Caco-2 (cell line): ENCODE results near the gene IFITM2. TPM values are rescaled to one million over a fixed set of nuclear protein-coding genes. Genes with fewer than 3 reads are reported as not detected.
A peak's percentile ranks its signal among the peaks of the same experiment; 100 is the strongest.
"Not testable (repeated sequence)": the region's sequence is repeated elsewhere in the genome, so short reads cannot be mapped to it uniquely, and the experiment has no call there.

ENCODE experiments used
- BruUV-seq: library from RNA; stranded (reverse); fragments of 400-500 nt; replicated peaks from 2 replicates; lab custom pipeline; 2021; lab: Mats Ljungman, UMichigan
- CTCF ChIA-PET: fragments of 300-600 bp; sonication (Branson Sonifier 250); formaldehyde crosslinking; loops from one replicate; lab custom pipeline; 2022; ENCODE audit warnings: antibody characterized with exemption; lab: Charles Lee
- POLR2A ChIA-PET: fragments of 300-600 bp; sonication (Branson Sonifier 250); formaldehyde crosslinking; loops from one replicate; lab custom pipeline; 2022; ENCODE audit warnings: antibody characterized with exemption; lab: Charles Lee
- DNase-seq, 2 experiments: peaks; one replicate each; pipeline versions ENCODE4 v3.0.0 to v3.0.0-alpha.2; 2020 to 2022
- H3K27me3 ChIP-seq: replicated peaks from 2 replicates; pipeline ENCODE4 v1.6.0; 2011; ENCODE audit warnings: low read length; ENCODE audit not compliant: control insufficient read depth, insufficient read depth
- H3K36me3 ChIP-seq: 2 replicates; pipeline ENCODE4 v1.5.1; 2011; ENCODE audit warnings: low read length; ENCODE audit not compliant: control insufficient read depth, insufficient read depth
- H3K4me1 ChIP-seq: fragments of 250-450 bp; sonication (Bioruptor Pico); 2 replicates; pipeline ENCODE4 v1.5.1; 2020; ENCODE audit warnings: mild to moderate bottlenecking
- H3K4me3 ChIP-seq: 2 replicates; pipeline ENCODE4 v1.5.1; 2011; ENCODE audit warnings: low read depth, mild to moderate bottlenecking, control low read depth, low read length
- H3K9me3 ChIP-seq: fragments of 250-450 bp; sonication (Bioruptor Pico); 2 replicates; pipeline ENCODE4 v1.5.1; 2020; ENCODE audit warnings: mild to moderate bottlenecking, moderate library complexity
- H3K27ac Mint-ChIP-seq: one replicate; pipeline ENCODE4 v1.8.0; 2022; ENCODE audit warnings: mixed read lengths; ENCODE audit not compliant: unreplicated experiment
- H3K27me3 Mint-ChIP-seq: one replicate; pipeline ENCODE4 v1.8.0; 2022; ENCODE audit warnings: mixed read lengths; ENCODE audit not compliant: insufficient read depth, unreplicated experiment
- H3K36me3 Mint-ChIP-seq: one replicate; pipeline ENCODE4 v1.8.0; 2022; ENCODE audit warnings: mild to moderate bottlenecking, mixed read lengths; ENCODE audit not compliant: insufficient read depth, unreplicated experiment
- H3K4me1 Mint-ChIP-seq: one replicate; pipeline ENCODE4 v1.8.0; 2022; ENCODE audit warnings: low read depth, mixed read lengths; ENCODE audit not compliant: unreplicated experiment
- H3K4me3 Mint-ChIP-seq: one replicate; pipeline ENCODE4 v1.8.0; 2022; ENCODE audit warnings: mild to moderate bottlenecking, moderate library complexity, mixed read lengths; ENCODE audit not compliant: unreplicated experiment
- H3K9me3 Mint-ChIP-seq: one replicate; pipeline ENCODE4 v1.8.0; 2022; ENCODE audit warnings: mixed read lengths; ENCODE audit not compliant: unreplicated experiment
- intact Hi-C: fragments of 100-400 bp; cut with micrococcal nuclease; formaldehyde crosslinking; loops from one replicate; pipeline ENCODE4 v1.10.0; 2022; ENCODE audit not compliant: unreplicated experiment
- total RNA-seq: library from RNA; stranded (reverse); gene quantifications from 2 replicates; pipeline ENCODE4 v1.2.3, GENCODE V29; 2022
- TF ChIP-seq, protein P1 (sequence below), 2 experiments: fragments of 200-600 bp in 1 of 2; IDR thresholded peaks; 1 replicate in 1 of 2; 2 replicates in 1 of 2; pipeline versions ENCODE4 v1.5.1 to v1.8.0; 2011 to 2022; ENCODE audit warnings: antibody characterized with exemption in 1 of 2, control low read depth in 1 of 2, inconsistent platforms in 1 of 2, low read depth in 1 of 2, low read length in 1 of 2, mild to moderate bottlenecking in 1 of 2, moderate library complexity in 1 of 2; ENCODE audit not compliant: insufficient read depth in 1 of 2, severe bottlenecking in 1 of 2, unreplicated experiment in 1 of 2

The IFITM2 gene
- total RNA-seq, 1 experiment from 2014 or later = 7.3 TPM

DNA sequence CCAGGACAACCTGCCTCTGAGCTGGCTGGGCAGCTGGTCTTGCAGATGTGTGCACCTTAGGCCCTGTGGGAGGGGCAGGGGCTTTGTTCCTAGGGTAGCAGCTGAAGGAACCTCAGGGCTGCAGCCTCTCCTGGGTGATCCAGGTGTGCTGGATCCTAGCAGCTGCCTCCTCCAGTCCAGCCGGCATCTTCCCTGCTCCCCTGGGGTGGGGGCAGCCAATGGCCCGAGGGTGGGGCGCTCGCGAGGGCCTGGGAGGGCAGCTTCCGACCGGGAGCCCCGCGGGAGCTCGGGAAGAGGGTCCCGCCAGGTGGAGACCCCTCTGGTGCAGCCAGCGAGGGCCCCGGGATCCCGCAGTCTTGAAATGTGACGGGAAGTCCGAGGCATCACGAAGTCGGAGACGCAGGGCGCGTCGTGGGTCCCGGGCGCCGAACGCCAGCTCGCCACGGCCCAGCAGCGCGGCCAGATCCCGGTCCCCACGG, 7.9 kb downstream of the IFITM2 start:
- TF ChIP-seq, protein P1, sequence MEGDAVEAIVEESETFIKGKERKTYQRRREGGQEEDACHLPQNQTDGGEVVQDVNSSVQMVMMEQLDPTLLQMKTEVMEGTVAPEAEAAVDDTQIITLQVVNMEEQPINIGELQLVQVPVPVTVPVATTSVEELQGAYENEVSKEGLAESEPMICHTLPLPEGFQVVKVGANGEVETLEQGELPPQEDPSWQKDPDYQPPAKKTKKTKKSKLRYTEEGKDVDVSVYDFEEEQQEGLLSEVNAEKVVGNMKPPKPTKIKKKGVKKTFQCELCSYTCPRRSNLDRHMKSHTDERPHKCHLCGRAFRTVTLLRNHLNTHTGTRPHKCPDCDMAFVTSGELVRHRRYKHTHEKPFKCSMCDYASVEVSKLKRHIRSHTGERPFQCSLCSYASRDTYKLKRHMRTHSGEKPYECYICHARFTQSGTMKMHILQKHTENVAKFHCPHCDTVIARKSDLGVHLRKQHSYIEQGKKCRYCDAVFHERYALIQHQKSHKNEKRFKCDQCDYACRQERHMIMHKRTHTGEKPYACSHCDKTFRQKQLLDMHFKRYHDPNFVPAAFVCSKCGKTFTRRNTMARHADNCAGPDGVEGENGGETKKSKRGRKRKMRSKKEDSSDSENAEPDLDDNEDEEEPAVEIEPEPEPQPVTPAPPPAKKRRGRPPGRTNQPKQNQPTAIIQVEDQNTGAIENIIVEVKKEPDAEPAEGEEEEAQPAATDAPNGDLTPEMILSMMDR (IDR thresholded peaks at IDR 0.05; ENCODE audit: insufficient read depth in 1 of 2, low read depth in 1 of 2, low read length in 1 of 2, severe bottlenecking in 1 of 2, unreplicated experiment in 1 of 2) = no peak
- Histone ChIP-seq H3K36me3 (no peaks in the 10 kb centered on the region), H3K4me3 (no peak overlapping the region)

DNA sequence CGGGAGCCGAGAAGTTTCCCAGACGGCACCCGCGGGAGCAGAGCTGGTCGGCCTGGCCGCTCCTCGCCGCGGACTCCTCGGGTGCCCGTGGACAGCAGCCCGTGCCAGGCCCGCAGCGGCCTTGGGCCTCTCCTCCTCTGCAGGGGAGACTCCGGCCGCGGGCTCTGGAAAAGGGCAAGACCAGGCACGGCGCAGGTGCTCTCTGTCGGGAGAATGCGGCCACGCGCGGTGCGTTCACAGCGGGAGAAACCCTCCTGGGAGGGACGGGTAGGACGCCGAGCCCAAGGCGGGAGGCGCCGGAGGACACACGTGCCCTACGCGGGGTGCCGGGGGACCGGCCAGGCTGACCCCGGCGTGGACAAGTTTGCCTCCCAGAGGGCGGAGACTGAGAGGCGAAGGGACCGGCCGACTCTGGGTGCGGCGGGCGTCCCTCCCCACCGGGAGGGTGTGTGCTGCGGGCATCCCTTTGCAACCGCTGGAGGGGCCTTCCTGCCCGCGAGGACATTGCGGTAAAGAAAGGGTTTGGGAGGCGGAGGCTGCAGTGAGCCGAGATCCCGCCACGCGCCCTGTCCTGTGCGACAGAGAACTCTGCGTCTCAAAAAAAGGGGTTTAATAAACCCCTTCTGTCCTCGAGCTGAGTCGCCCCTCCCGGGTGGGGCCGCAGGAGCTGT, 8.6 kb downstream of the IFITM2 start:
- Mint-ChIP-seq H3K9me3 (no peaks in the 10 kb centered on the region), H3K27ac (no peak overlapping the region), H3K4me3 (no peak overlapping the region), H3K4me1 (peaks cover 19% of the 10 kb centered on the region), H3K27me3 (no peaks in the 10 kb centered on the region), H3K36me3 (no peaks in the 10 kb centered on the region)
- TF ChIP-seq, protein P1 (IDR thresholded peaks at IDR 0.05; ENCODE audit: insufficient read depth in 1 of 2, low read depth in 1 of 2, low read length in 1 of 2, severe bottlenecking in 1 of 2, unreplicated experiment in 1 of 2) = no peak
- H3K9me3 ChIP-seq = no peaks in the 10 kb centered on the region
- no peak overlapping the region for H3K4me3 ChIP-seq
- DNase-seq = no peak
- H3K27me3 ChIP-seq = no peaks in the 10 kb centered on the region
- POLR2A ChIA-PET = no interaction called here
- intact Hi-C loops = no loop called here
- H3K36me3 ChIP-seq = no peaks in the 10 kb centered on the region
- no TSS peak for BruUV-seq
- CTCF ChIA-PET = interaction anchor here (3.0 kb wide), 1 partner anchor 10 kb away, joined by 15 read pairs; no protein-coding TSS in a partner anchor
- peaks cover 9% of the 10 kb centered on the region for H3K4me1 ChIP-seq

More for the DNA sequence above, 7.9 kb downstream of the IFITM2 start:
- ChIA-PET POLR2A (no interaction called here), CTCF (interaction anchor here (3.0 kb wide), 1 partner anchor 10 kb away, joined by 15 read pairs; no protein-coding TSS in a partner anchor)
- BruUV-seq = no TSS peak
- intact Hi-C loops = no loop called here
- H3K9me3 Mint-ChIP-seq = no peaks in the 10 kb centered on the region
- Histone ChIP-seq H3K9me3 (no peaks in the 10 kb centered on the region), H3K4me1 (peaks cover 9% of the 10 kb centered on the region), H3K27me3 (no peaks in the 10 kb centered on the region)
- peak in 1 of 2 experiments; percentile 36 for DNase-seq
- H3K36me3 Mint-ChIP-seq = no peaks in the 10 kb centered on the region
- H3K4me1 Mint-ChIP-seq = peaks cover 17% of the 10 kb centered on the region
- H3K4me3 Mint-ChIP-seq = no peak overlapping the region
- no peak overlapping the region for H3K27ac Mint-ChIP-seq
- H3K27me3 Mint-ChIP-seq = no peaks in the 10 kb centered on the region

DNA sequence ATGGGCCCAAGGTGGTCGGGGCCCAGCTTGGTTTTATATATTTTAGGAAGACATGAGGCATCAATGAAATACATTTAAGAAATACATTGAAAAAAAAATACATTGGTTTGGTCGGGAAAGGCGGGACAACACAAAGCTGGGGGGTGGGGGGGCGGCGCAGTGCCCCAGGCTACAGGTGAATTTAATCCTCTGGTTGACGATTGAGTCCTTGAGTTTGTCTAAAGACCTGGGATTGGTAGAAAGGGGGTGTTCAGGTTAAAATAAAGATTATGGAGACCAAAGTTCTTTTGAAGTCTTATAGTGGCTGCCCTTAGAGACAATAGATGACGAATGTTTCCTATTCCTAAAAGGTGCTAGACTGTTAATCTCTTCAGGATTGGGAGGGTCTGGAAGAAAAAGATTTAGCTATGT, 9.3 kb downstream of the IFITM2 start:
- ChIA-PET CTCF (interaction anchor here (0.6 to 3.0 kb wide), 4 partner anchors 11 to 131 kb away, joined by 3 to 15 read pairs (median 4); partner anchors contain the start of gene IFITM5), POLR2A (no interaction called here)
- Histone ChIP-seq H3K4me1 (peaks cover 9% of the 10 kb centered on the region), H3K27me3 (no peaks in the 10 kb centered on the region), H3K9me3 (no peaks in the 10 kb centered on the region), H3K4me3 (no peak overlapping the region), H3K36me3 (no peaks in the 10 kb centered on the region)
- H3K4me3 Mint-ChIP-seq = peak overlapping the region; percentile 36
- H3K27me3 Mint-ChIP-seq = no peaks in the 10 kb centered on the region
- no peak overlapping the region for H3K27ac Mint-ChIP-seq
- no peaks in the 10 kb centered on the region for H3K9me3 Mint-ChIP-seq
- TF ChIP-seq, protein P1 (IDR thresholded peaks at IDR 0.05; ENCODE audit: insufficient read depth in 1 of 2, low read depth in 1 of 2, low read length in 1 of 2, severe bottlenecking in 1 of 2, unreplicated experiment in 1 of 2) = no peak
- no peak for DNase-seq
- peaks cover 19% of the 10 kb centered on the region for H3K4me1 Mint-ChIP-seq
- no TSS peak for BruUV-seq
- intact Hi-C loops = no loop called here
- no peaks in the 10 kb centered on the region for H3K36me3 Mint-ChIP-seq

DNA sequence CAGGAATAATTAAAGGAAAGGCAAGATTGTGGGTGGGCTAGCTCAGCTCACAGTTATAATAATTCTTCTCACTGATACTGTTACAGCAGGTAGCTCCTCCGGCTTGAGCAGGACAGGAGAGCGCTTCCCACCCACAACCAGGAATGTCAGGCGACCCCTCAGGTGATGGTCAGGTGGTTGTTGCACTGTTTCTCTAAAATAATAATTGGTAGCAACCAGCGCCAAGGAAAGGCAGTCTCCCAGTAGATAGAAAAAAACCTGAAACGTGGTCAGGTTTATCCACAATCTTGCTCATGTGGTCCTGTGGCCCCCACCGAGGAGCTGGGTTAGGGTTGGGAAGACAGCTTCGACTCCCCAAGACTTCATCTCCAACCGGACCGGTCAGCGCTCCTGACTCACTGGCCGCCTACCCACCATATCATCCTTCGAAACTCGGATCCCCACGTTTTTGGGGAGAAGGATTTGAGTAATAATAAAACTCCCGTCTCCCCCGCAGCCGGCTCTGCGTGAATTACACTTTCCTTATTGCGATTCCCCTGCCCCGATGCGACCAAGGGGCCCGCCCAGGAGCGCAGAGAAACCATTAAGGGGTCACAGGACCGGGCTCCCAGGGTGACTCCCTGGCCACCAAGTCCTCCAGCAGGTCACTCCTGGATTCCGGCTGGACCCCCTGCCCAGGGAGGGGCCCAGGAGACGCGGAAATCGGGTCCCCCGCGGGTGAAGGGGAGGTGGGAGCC, 10.2 kb downstream of the IFITM2 start:
- CTCF ChIA-PET = interaction anchor here (0.9 to 3.0 kb wide), 4 partner anchors 12 to 130 kb away, joined by 3 to 15 read pairs (median 4); no protein-coding TSS in a partner anchor
- H3K27ac Mint-ChIP-seq = not testable (repeated sequence)

More for the DNA sequence above, 10.2 kb downstream of the IFITM2 start:
- DNase-seq, H3K4me1 ChIP-seq, H3K4me3 ChIP-seq, H3K36me3 ChIP-seq, BruUV-seq, POLR2A ChIA-PET, H3K36me3 Mint-ChIP-seq, intact Hi-C loops, H3K27me3 Mint-ChIP-seq, H3K9me3 ChIP-seq, H3K27me3 ChIP-seq, H3K9me3 Mint-ChIP-seq: not testable (repeated sequence)
- peak overlapping the region; percentile 36 for H3K4me3 Mint-ChIP-seq
- peaks cover 19% of the 10 kb centered on the region for H3K4me1 Mint-ChIP-seq
